ENCODE results near the gene PEMT. TPM values are rescaled to one million over a fixed set of nuclear protein-coding genes. Genes with fewer than 3 reads are reported as not detected.
"Not testable (repeated sequence)": the region's sequence is repeated elsewhere in the genome, so short reads cannot be mapped to it uniquely, and the experiment has no call there.

Gene PEMT
- total RNA-seq, 1 experiment from 2014 or later, result 29.5 TPM

DNA sequence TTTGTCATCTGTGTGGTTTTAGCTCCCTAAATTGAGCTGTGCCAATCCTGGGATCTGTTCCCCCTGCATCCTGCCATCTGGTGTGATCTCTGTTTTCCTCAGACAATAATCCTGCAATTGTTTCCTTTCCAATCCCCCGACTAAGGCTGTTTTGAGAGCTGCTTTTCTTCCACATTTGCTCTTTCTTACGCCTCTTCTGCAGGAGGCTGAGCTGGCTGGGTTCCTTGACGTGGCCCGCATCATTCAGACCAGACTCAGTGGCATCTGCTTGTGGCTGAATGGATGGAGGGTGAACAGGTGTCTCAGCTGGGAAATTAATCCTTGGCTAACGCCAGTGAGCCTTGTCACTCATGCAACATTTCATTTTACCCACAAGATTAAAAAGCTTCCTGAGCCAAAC lies 124.5 kb downstream of the PEMT start:
- ChIA-PET POLR2A (no interaction called here), CTCF (interaction anchor here (0.6 kb wide), 1 partner anchor 322 kb away, joined by 3 read pairs; no protein-coding TSS in a partner anchor)
- H3K27me3 ChIP-seq (replicated peaks; ENCODE audit: control insufficient read depth, insufficient read depth, low read length), result no peaks in the 10 kb centered on the region

DNA sequence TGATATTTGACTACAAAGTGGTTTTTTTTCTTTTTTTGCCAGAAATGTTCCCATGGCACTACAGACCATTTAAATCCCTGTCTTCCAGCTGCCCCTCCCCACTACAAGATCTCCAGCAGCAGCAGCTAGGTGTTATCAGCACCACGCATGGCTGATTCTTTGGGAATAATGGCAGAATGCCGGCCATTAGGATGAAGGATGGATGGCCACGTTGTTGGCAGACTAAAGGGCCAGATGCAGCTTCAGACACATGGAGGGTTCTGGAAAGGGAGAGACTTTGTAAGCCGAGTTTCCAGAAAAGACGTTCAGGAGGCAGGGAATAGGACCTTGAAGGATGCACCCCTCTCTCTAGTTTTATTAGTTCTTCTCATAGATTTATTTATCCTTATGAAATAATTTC lies 125.0 kb downstream of the PEMT start:
- Mint-ChIP-seq H3K4me3 (ENCODE audit: unreplicated experiment) (no peak overlapping the region), H3K9me3 (ENCODE audit: unreplicated experiment) (no peaks in the 10 kb centered on the region), H3K27ac (ENCODE audit: unreplicated experiment) (no peak overlapping the region), H3K4me1 (ENCODE audit: low read depth, unreplicated experiment) (no peaks in the 10 kb centered on the region), H3K27me3 (ENCODE audit: insufficient read depth, unreplicated experiment) (peaks cover 4% of the 10 kb centered on the region), H3K36me3 (ENCODE audit: insufficient read depth, unreplicated experiment) (no peaks in the 10 kb centered on the region)
- BruUV-seq (replicated peaks), result no TSS peak
- H3K4me3 ChIP-seq (ENCODE audit: low read depth, low read length), result no peak overlapping the region
- no peak for DNase-seq
- POLR2A ChIA-PET, result no interaction called here
- no peaks in the 10 kb centered on the region for H3K27me3 ChIP-seq (replicated peaks; ENCODE audit: control insufficient read depth, insufficient read depth, low read length)
- intact Hi-C loops (cut with micrococcal nuclease; ENCODE audit: unreplicated experiment), result no loop called here
- TF ChIP-seq, protein P1, sequence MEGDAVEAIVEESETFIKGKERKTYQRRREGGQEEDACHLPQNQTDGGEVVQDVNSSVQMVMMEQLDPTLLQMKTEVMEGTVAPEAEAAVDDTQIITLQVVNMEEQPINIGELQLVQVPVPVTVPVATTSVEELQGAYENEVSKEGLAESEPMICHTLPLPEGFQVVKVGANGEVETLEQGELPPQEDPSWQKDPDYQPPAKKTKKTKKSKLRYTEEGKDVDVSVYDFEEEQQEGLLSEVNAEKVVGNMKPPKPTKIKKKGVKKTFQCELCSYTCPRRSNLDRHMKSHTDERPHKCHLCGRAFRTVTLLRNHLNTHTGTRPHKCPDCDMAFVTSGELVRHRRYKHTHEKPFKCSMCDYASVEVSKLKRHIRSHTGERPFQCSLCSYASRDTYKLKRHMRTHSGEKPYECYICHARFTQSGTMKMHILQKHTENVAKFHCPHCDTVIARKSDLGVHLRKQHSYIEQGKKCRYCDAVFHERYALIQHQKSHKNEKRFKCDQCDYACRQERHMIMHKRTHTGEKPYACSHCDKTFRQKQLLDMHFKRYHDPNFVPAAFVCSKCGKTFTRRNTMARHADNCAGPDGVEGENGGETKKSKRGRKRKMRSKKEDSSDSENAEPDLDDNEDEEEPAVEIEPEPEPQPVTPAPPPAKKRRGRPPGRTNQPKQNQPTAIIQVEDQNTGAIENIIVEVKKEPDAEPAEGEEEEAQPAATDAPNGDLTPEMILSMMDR (IDR thresholded peaks at IDR 0.05; ENCODE audit: insufficient read depth in 1 of 2, low read depth in 1 of 2, low read length in 1 of 2, severe bottlenecking in 1 of 2, unreplicated experiment in 1 of 2), result no peak
- no peaks in the 10 kb centered on the region for H3K9me3 ChIP-seq
- H3K4me1 ChIP-seq, result no peaks in the 10 kb centered on the region
- H3K36me3 ChIP-seq (ENCODE audit: control insufficient read depth, insufficient read depth, low read length), result no peaks in the 10 kb centered on the region
- CTCF ChIA-PET, result no interaction called here

More for the DNA sequence above, 124.5 kb downstream of the PEMT start:
- H3K36me3 Mint-ChIP-seq (ENCODE audit: insufficient read depth, unreplicated experiment), result no peaks in the 10 kb centered on the region
- no peaks in the 10 kb centered on the region for H3K4me1 ChIP-seq
- TF ChIP-seq, protein P1 (IDR thresholded peaks at IDR 0.05; ENCODE audit: insufficient read depth in 1 of 2, low read depth in 1 of 2, low read length in 1 of 2, severe bottlenecking in 1 of 2, unreplicated experiment in 1 of 2), result no peak
- no peaks in the 10 kb centered on the region for H3K9me3 Mint-ChIP-seq (ENCODE audit: unreplicated experiment)
- intact Hi-C loops (cut with micrococcal nuclease; ENCODE audit: unreplicated experiment), result no loop called here
- BruUV-seq (replicated peaks), result no TSS peak
- H3K27me3 Mint-ChIP-seq (ENCODE audit: insufficient read depth, unreplicated experiment), result peaks cover 4% of the 10 kb centered on the region
- H3K4me1 Mint-ChIP-seq (ENCODE audit: low read depth, unreplicated experiment), result no peaks in the 10 kb centered on the region
- no peaks in the 10 kb centered on the region for H3K36me3 ChIP-seq (ENCODE audit: control insufficient read depth, insufficient read depth, low read length)
- no peak overlapping the region for H3K4me3 Mint-ChIP-seq (ENCODE audit: unreplicated experiment)
- H3K4me3 ChIP-seq (ENCODE audit: low read depth, low read length), result no peak overlapping the region
- no peak for DNase-seq
- H3K9me3 ChIP-seq, result no peaks in the 10 kb centered on the region
- H3K27ac Mint-ChIP-seq (ENCODE audit: unreplicated experiment), result no peak overlapping the region

DNA sequence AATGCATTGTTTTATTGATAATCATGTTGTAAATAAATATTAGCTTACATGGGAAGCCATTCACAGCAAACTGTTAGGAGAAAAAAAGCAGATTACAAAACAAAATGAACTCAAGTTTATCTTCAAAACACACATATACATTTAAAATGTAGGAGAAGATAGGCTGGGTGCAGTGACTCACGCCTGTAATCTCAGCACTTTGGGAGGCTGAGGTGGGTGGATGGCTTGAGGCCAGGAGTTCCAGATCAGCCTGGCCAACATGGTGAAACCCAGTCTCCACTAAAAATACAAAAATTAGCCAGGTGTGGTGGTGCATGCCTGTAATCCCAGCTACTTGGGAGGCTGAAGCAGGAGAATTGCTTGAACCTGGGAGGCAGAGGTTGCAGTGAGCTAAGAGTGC lies 125.6 kb downstream of the PEMT start:
- intact Hi-C loops (cut with micrococcal nuclease; ENCODE audit: unreplicated experiment); POLR2A ChIA-PET; BruUV-seq (replicated peaks); CTCF ChIA-PET; H3K4me3 Mint-ChIP-seq (ENCODE audit: unreplicated experiment); H3K27me3 Mint-ChIP-seq (ENCODE audit: insufficient read depth, unreplicated experiment); H3K4me1 ChIP-seq; H3K4me3 ChIP-seq (ENCODE audit: low read depth, low read length); H3K27me3 ChIP-seq (replicated peaks; ENCODE audit: control insufficient read depth, insufficient read depth, low read length); H3K36me3 ChIP-seq (ENCODE audit: control insufficient read depth, insufficient read depth, low read length); H3K27ac Mint-ChIP-seq (ENCODE audit: unreplicated experiment); DNase-seq; H3K9me3 Mint-ChIP-seq (ENCODE audit: unreplicated experiment); H3K36me3 Mint-ChIP-seq (ENCODE audit: insufficient read depth, unreplicated experiment); H3K4me1 Mint-ChIP-seq (ENCODE audit: low read depth, unreplicated experiment); H3K9me3 ChIP-seq: not testable (repeated sequence)

DNA sequence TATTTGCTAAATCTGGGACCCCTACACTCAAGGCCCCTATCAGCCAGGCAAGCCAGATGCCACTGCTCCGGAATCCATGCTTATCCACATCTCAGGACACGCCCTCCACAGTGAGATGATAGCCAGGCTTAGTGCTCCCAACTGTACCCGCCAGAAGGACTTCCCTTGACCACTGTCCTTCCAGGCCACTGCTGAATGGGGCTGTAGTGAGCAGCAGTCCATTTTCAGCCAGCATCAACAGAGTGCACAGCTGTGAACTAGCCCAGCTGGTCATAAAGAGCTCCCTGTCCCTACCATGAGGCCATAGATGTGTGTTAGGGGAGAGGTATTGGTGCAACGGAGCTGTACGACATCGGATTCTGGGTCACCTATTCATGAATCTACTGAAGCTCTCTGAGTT lies 127.7 kb downstream of the PEMT start:
- peaks cover 6% of the 10 kb centered on the region for H3K27me3 Mint-ChIP-seq (ENCODE audit: insufficient read depth, unreplicated experiment)
- POLR2A ChIA-PET, result no interaction called here
- CTCF ChIA-PET, result no interaction called here
- H3K4me1 Mint-ChIP-seq (ENCODE audit: low read depth, unreplicated experiment), result no peaks in the 10 kb centered on the region
- DNase-seq, result no peak
- Histone ChIP-seq H3K27me3 (replicated peaks; ENCODE audit: control insufficient read depth, insufficient read depth, low read length) (no peaks in the 10 kb centered on the region), H3K4me1 (no peaks in the 10 kb centered on the region), H3K4me3 (ENCODE audit: low read depth, low read length) (no peak overlapping the region), H3K9me3 (peaks cover 2% of the 10 kb centered on the region; the same call in 1 of the 2 replicates), H3K36me3 (ENCODE audit: control insufficient read depth, insufficient read depth, low read length) (no peaks in the 10 kb centered on the region)
- H3K27ac Mint-ChIP-seq (ENCODE audit: unreplicated experiment), result no peak overlapping the region
- peaks cover 8% of the 10 kb centered on the region for H3K36me3 Mint-ChIP-seq (ENCODE audit: insufficient read depth, unreplicated experiment)
- no peak overlapping the region for H3K4me3 Mint-ChIP-seq (ENCODE audit: unreplicated experiment)
- TF ChIP-seq, protein P1 (IDR thresholded peaks at IDR 0.05; ENCODE audit: insufficient read depth in 1 of 2, low read depth in 1 of 2, low read length in 1 of 2, severe bottlenecking in 1 of 2, unreplicated experiment in 1 of 2), result no peak
- H3K9me3 Mint-ChIP-seq (ENCODE audit: unreplicated experiment), result peaks cover 12% of the 10 kb centered on the region
- intact Hi-C loops (cut with micrococcal nuclease; ENCODE audit: unreplicated experiment), result no loop called here
- no TSS peak for BruUV-seq (replicated peaks)
